Pulmonary artery endothelial cell (primary cell): ENCODE results near the gene QRFP. TPM values are rescaled to one million over a fixed set of nuclear protein-coding genes. Genes with fewer than 3 reads are reported as not detected.

ENCODE experiments used
- DNase-seq: peaks from one replicate; pipeline ENCODE4 v3.0.0-alpha.2; 2011; ENCODE audit warnings: low read depth, low spot score
- total RNA-seq: library from RNA; depleted of rRNA; stranded (reverse); fragments of >200 nt; gene quantifications from 2 replicates; pipeline ENCODE4 v1.2.3, GENCODE V29; 2014

Gene QRFP
- total RNA-seq, 1 donor from 2014 or later: not detected

DNA sequence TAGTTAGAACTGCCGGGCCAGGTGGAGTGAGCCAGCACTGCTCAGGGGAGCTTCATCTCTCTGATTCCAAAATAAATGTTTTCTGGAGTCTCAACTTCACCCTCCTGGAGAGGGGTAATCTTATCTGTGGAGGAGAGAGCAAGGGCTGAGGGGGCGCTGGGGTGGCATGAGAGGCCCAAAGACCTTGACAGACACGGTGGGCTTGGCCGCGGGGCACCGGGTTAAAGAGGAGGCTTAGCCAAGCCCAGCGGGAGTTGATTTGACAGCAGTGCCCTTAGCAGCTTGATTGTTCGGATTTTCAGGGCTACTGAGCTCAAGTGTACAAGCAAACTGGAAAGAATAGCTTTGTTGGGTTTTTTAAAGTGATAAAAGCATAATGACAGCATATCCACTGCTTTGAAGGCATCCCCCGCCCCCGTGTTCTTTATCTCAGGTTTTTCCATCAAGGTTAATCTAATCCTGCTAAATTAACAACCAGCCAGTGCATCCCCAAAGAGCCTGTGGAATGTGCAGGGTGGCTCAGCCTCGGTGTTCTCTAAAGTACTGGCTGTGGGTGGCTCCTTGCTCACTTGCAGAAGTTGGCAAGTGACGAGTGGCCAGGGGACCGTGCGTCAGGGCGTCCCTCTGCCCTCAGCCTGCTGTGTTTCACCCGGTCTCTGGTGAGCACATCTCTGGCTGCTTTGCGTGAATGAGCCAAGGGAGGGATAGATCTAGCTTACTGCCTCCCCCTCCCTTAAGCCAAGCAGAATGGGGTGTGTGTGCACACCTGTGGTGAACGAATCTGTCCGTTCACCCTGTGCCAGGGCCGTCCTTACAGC, 5.5 kb downstream of the QRFP start:
- DNase-seq: no peak

DNA sequence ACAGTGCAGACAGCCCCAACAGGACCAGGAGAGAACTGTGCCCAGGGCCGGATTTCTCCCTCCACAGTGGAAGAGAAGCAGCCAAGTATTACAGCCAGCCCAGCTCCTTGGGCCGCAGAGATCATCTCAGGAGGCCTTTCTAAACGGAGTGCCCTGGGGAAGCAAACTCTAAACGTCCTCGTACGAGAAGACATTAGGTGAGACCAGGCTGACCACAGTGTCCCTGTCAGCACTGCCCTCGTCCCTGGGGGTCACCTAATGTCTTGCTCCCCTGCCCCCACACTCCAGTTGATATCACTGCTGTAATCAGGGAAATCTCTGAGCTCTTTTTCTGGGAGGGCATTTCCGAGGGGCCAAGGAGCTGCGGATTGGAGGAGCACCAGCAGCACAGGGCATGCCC, 6.5 kb downstream of the QRFP start:
- DNase-seq: no peak

DNA sequence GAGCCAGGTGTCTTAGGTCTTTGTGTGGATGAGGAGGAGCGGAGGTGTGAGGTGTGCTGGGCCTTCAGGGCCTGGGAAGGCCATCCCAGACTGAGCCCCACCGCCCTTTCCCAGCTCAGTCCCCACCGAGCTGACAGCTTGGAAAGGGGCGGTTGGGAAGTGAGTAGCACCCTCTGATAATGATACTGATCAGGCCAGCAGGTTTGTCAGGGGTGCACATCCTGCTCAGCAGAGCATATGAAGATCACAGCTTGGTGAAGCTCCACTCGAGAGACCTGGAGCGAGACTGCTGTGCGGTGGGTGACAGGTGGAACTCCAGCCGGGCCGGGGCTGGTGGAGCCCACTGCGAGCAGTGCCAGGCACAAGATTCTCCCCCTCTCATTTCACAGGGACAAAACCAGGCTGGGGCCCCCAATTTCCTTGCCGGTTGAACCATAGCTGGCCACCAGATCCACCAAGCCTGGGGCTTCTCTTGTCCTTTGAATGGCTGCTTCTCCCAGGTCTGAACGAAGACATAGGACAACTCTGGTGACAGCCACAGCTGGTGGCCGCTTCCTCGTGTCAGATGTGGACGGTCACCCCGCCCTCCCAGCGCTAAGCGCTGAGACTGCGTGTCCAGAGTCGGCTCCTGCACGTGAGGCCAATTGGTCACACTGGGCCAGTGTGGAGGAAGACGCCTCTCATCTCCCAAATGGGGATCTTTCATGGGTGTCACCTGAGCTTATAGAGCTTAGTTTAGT, 8.3 kb downstream of the QRFP start:
- no peak for DNase-seq

DNA sequence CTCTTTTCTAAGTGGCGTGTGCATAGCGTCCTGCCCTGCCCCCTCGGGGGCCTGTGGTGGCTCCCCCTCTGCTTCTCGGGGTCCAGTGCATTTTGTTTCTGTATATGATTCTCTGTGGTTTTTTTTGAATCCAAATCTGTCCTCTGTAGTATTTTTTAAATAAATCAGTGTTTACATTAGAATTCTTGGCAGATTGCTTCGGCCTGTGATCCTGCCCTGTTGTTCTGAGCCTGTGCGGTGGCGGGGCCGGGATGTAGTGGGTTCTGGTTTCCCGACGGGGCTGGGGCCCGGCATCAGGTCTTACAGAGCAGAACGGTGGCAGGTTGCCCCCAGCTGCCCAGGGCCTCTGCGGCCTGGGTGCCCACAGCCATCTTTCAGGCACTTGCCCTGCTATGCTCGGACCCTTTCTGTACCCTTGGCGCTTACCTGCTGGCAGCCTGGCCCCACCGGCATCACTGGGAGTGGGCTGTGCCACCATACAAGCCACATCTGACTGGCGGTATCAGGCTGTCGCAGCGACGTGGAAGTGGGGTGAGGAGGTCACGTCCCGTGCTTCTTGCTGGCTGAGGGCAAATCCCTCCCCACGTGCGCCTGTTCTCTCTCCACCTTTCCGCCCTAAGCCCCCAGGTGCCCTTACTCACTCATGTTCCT, 9.0 kb downstream of the QRFP start:
- DNase-seq: no peak

DNA sequence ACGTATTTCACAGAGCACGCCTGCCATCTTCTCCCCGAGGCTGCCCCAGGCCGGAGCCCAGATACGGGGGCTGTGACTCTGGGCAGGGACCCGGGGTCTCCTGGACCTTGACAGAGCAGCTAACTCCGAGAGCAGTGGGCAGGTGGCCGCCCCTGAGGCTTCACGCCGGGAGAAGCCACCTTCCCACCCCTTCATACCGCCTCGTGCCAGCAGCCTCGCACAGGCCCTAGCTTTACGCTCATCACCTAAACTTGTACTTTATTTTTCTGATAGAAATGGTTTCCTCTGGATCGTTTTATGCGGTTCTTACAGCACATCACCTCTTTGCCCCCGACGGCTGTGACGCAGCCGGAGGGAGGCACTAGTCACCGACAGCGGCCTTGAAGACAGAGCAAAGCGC, 9.6 kb downstream of the QRFP start:
- DNase-seq: no peak

DNA sequence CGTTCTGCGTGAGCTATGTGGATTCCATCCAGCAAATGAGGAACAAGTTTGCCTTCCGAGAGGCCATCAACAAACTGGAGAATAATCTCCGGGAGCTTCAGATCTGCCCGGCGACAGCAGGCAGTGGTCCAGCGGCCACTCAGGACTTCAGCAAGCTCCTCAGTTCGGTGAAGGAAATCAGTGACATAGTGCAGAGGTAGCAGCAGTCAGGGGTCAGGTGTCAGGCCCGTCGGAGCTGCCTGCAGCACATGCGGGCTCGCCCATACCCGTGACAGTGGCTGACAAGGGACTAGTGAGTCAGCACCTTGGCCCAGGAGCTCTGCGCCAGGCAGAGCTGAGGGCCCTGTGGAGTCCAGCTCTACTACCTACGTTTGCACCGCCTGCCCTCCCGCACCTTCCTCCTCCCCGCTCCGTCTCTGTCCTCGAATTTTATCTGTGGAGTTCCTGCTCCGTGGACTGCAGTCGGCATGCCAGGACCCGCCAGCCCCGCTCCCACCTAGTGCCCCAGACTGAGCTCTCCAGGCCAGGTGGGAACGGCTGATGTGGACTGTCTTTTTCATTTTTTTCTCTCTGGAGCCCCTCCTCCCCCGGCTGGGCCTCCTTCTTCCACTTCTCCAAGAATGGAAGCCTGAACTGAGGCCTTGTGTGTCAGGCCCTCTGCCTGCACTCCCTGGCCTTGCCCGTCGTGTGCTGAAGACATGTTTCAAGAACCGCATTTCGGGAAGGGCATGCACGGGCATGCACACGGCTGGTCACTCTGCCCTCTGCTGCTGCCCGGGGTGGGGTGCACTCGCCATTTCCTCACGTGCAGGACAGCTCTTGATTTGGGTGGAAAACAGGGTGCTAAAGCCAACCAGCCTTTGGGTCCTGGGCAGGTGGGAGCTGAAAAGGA, 10.9 kb downstream of the QRFP start:
- no peak for DNase-seq

DNA sequence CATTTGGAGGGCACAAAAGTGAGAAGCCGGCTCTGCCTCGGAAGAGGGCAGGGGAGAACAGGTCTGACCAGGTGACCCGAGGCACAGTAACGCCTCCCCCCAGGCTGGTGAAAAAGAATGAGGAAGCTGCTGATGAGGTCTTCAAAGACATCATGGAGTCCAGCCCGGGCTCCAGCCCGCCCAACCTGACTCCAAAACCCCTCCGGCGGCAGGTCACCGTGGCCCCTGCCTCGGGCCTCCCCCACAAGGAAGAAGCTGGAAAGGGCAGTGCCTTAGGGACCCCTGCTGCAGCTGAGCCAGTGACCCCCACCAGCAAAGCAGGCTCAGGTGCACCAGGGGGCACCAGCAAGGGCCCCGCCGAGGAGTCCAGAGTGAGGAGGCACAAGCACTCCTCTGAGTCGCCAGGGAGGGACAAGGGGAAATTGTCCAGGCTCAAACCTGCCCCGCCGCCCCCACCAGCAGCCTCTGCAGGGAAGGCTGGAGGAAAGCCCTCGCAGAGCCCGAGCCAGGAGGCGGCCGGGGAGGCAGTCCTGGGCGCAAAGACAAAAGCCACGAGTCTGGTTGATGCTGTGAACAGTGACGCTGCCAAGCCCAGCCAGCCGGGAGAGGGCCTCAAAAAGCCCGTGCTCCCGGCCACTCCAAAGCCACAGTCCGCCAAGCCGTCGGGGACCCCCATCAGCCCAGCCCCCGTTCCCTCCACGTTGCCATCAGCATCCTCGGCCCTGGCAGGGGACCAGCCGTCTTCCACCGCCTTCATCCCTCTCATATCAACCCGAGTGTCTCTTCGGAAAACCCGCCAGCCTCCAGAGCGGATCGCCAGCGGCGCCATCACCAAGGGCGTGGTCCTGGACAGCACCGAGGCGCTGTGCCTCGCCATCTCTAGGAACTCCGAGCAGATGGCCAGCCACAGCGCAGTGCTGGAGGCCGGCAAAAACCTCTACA, 11.8 kb downstream of the QRFP start:
- no peak for DNase-seq

DNA sequence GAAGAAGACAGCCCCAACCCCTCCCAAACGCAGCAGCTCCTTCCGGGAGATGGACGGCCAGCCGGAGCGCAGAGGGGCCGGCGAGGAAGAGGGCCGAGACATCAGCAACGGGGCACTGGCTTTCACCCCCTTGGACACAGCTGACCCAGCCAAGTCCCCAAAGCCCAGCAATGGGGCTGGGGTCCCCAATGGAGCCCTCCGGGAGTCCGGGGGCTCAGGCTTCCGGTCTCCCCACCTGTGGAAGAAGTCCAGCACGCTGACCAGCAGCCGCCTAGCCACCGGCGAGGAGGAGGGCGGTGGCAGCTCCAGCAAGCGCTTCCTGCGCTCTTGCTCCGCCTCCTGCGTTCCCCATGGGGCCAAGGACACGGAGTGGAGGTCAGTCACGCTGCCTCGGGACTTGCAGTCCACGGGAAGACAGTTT, 12.5 kb downstream of the QRFP start:
- no peak for DNase-seq

DNA sequence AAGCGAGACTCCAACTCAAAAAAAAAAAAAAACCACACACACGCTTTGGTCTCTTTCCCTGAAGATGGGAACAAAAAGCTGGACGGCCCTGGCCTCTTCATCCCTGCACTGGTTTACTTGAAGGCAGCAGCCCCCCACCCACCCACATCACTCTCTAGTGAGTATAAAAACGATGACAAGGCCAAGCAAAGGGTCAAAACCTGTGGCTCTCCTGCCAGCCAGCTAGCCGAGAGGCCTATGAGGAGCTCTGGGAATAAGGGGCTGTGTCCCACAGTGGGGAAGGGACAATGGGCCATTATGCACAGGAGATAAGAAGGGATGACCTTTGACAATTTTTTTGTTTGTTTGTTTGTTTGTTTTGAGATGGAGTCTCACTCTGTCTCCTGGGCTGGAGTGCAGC, 13.1 kb downstream of the QRFP start:
- DNase-seq: no peak

DNA sequence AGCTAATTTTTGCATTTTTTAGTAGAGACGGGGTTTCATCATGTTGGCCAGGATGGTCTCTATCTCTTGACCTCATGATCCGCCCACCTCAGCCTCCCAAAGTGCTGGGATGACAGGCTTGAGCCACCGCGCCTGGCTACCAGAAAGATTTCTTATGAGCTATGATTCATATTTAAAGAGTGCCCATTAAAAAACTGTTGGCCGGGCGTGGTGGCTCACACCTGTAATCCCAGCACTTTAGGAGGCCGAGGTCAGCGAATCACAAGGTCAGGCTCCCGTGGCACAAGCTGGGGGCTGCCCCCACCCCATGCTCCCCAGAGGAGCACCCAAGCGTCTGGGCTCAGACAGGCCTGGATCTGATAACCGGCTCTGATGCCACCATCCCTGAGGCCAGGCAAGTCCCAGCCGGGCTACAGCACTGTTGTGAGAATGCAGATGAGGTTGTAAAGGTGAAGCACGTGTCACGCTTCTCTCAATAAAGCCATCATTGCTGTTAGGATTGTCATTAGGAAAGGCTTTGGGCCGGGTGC, 13.9 kb downstream of the QRFP start:
- DNase-seq: no peak

DNA sequence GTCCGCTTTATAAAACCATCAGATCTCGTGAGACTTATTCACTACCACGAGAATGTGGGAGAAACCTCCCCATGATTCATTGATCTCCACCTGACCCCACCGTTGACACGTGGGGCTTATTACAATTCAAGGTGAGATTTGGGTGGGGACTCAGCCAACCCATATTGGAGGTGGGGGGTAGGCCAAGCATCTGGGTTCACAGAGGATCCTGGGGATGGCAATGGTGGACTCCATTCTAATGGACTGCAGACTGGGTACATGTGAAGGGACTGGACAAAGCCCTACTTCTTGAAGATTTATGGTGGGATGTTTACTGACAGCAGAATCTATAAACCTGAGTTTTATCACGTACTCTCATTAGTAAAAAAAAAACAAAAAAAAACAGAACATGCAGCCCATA, 15.1 kb downstream of the QRFP start:
- no peak for DNase-seq

DNA sequence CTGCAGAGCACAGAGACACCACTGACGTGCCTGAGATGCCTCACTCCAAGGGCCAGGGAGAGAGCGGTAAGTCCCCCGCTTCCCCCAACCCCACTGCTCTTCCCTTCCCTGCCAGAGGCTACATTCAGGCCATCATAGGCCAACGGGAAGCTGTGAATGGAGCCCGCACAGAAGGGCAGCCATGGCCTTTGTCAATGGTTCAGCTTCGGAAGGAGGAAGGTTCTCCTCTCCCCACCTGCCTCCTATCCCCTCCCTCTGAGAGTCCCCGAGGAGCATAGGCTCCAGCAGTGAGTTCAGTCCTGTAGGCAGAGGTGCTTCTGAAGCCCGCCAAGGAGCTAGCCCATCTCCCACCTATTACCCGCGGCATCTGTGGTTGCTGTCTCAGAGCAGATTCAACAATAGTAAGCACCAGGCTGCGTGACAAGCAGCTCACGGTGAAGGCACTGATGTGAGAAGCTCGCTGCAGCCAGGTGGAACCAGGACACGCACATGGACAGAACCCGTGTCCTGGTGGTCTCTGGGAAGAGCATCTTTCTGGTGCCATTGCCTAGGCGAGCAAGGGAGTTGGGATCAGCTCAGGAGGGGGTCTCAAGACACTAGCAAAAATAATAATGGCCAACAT, 15.9 kb downstream of the QRFP start:
- no peak for DNase-seq

DNA sequence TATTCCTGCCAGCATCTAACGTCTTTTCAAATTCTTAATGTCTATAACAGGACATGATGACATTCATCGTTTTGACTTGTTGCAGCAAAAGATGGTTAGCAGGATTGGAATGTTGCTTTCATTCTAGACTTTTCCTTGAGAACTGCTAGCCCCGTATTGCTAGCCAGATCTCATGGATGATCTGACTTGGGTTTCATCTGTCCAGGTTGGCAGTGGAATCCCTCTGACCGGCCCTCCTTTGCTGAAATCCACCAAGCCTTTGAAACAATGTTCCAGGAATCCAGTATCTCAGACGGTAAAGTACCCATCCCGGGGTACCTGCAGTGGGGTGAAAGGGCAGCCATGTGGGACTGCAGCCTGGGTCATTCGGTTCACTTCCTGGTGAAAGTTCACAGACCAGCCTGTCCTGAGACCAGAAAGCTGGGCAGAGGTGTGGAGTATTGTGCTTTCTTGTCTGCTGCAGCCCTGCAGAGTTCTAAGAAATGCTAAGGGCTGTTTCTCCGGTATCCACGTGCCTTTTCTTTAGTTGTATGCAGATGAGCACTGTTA, 16.7 kb downstream of the QRFP start:
- no peak for DNase-seq

DNA sequence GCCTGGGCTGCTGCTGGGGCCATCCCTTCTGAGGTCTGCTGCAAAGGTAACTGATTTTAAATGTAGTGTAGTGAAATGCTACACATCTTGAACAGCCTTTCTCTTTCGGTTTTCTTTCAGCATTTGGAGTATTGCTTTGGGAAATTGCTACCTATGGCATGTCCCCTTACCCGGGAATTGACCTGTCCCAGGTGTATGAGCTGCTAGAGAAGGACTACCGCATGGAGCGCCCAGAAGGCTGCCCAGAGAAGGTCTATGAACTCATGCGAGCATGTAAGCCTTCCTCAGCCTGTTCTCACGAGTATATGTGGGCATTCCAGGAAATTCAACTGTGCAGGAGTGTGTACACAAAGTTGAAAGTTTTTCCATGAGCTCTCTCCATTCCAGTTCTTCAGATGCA, 18.3 kb downstream of the QRFP start:
- DNase-seq: no peak

DNA sequence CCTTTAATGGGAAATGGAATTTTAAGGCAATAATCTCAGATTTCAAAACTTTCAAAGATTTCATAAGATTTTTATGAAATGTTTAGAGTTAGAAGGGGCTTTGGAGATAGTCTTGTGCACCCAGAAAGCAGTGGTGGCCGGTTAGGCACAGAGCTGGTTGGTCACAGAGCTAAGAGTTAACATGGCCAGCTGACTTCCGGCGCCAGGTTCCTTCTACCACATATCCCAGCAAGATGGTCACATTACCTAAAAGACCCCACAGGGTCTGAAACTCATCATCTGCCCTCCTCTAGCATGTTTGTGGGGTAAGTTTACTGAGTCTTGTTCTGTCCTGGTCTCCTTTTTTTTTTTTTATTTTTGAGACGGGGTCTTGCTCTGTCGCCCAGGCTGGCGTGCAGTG, 19.3 kb downstream of the QRFP start:
- no peak for DNase-seq

DNA sequence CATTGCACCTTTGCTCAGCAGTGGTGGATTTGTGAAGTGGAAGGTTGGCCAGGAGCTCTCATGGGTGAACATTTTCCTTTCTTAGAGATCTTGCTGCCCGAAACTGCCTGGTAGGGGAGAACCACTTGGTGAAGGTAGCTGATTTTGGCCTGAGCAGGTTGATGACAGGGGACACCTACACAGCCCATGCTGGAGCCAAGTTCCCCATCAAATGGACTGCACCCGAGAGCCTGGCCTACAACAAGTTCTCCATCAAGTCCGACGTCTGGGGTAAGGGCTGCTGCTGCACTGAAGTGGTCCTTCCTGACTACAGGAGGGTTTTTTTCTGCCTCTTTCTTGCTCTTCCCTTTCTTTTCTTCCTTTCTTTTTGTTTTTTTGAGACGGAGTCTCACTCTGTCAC, 21.8 kb downstream of the QRFP start:
- no peak for DNase-seq

DNA sequence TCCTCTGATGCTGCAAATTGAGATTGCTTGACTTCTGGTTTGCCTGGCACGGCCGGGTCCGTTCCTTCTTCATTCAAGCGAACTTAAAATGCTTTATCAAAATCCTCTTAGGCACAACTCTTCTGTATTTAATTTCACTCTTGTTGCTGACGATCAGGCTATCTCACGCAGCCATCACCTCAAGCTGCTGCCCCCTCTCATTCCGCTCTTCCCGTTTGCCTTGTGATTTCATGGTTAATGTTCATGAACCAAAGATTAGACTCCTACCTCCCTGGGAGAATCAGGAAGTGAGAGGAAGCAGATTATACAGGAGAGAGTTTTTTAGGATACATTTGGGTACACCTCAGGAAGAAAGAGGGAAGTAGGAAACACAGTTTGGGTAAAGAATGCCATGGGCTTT, 22.6 kb downstream of the QRFP start:
- DNase-seq: no peak

DNA sequence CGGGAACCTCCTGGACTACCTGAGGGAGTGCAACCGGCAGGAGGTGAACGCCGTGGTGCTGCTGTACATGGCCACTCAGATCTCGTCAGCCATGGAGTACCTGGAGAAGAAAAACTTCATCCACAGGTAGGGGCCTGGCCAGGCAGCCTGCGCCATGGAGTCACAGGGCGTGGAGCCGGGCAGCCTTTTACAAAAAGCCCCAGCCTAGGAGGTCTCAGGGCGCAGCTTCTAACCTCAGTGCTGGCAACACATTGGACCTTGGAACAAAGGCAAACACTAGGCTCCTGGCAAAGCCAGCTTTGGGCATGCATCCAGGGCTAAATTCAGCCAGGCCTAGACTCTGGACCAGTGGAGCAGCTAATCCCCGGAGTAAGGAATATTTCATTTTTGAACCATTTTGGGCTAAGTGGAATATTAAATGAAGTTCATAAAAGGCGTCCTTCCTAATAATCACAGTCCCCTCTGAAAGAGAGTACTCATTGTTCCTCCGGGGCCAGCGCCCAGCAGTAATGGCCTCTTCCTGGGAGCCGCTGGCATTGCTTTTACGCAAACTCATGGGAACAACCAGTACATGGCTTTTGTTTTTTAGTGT, 23.6 kb downstream of the QRFP start:
- DNase-seq: no peak

DNA sequence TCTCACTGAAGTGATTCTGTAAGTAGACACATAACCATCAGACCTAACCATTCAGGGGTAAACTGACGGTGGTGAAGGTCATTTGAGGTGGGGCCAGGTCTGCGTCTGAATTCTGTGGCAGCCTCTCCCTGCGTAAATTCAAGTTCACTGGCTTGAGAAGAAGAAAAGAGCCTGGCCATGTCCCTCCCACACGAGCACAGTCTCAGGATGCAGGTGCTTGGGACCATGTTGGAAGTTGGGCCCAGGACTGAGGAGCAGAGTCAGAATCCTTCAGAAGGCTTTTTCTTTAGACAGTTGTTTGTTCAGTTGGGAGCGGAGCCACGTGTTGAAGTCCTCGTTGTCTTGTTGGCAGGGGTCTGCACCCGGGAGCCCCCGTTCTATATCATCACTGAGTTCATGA, 24.1 kb downstream of the QRFP start:
- DNase-seq: no peak
